Brain microvascular endothelial cell (primary cell): Measurements from ENCODE around the gene MAMDC4.

Experiments used
- DNase-seq: peaks from one replicate; pipeline ENCODE4 v3.0.0-alpha.2; 2020
- H3K27ac ChIP-seq: fragments of 250-450 bp; sonication (Bioruptor Pico); 2 replicates; pipeline ENCODE4 v1.5.1; 2020; ENCODE audit warnings: mild to moderate bottlenecking, moderate library complexity
- H3K27me3 ChIP-seq: fragments of 250-450 bp; sonication (Bioruptor Pico); replicated peaks from 2 replicates; pipeline ENCODE4 v1.5.1; 2020; ENCODE audit warnings: mild to moderate bottlenecking
- H3K36me3 ChIP-seq: fragments of 250-450 bp; sonication (Bioruptor Pico); replicated peaks from 2 replicates; pipeline ENCODE4 v1.5.1; 2020; ENCODE audit warnings: mild to moderate bottlenecking
- H3K4me3 ChIP-seq: 2 replicates; pipeline ENCODE4 v1.5.1; 2011; ENCODE audit warnings: low read depth, mild to moderate bottlenecking, control low read depth, low read length, moderate library complexity
- CTCF ChIP-seq: IDR thresholded peaks from 2 replicates; pipeline ENCODE4 v1.5.1; 2011; ENCODE audit warnings: low read depth, mild to moderate bottlenecking, moderate library complexity, low read length, control low read depth, inconsistent platforms; ENCODE audit errors: missing control alignments
- in situ Hi-C: cut with HindIII; loops from 2 replicates; pipeline ENCODE4 v1.10.0; 2017; ENCODE audit warnings: low sequenced_read_pairs, low pct_ligation_motif_present

Gene MAMDC4

GRCh38 chr9:136806067-136806466, 46.1 kb upstream of the MAMDC4 start:
- no peak for TF ChIP-seq CTCF
- H3K4me3 ChIP-seq = no peak overlapping the region
- no peaks in the 10 kb centered on the region for H3K36me3 ChIP-seq
- H3K27ac ChIP-seq = no peak overlapping the region
- in situ Hi-C loops = loop anchor here (25.0 kb wide), 1 partner anchor 231 kb away; the partner anchor contains the start of genes ABCA2, FUT7 and NPDC1
- DNase-seq = no peak
- H3K27me3 ChIP-seq = no peaks in the 10 kb centered on the region

- no peak for DNase-seq
- no peak for TF ChIP-seq CTCF
- Histone ChIP-seq H3K27ac (no peak overlapping the region), H3K36me3 (no peaks in the 10 kb centered on the region), H3K27me3 (no peaks in the 10 kb centered on the region), H3K4me3 (peak overlapping the region; percentile 81)
- in situ Hi-C loops = loop anchor here (25.0 kb wide), 1 partner anchor 231 kb away; the partner anchor contains the start of genes ABCA2, FUT7 and NPDC1
These were observed 45.4 kb upstream of the MAMDC4 start for GRCh38 chr9:136806631-136807201.

GRCh38 chr9:136807281-136808074, 44.7 kb upstream of the MAMDC4 start, which contains the start of gene RABL6:
TSS of gene RABL6 (plus strand) at chr9:136807948. CDS start at chr9:136808197, 249 bp downstream.
- H3K4me3 ChIP-seq = peak within 1 kb of the TSS; percentile 81
- H3K27me3 ChIP-seq = no peaks in the 10 kb centered on the region
- no peak for TF ChIP-seq CTCF
- peak within 1 kb of the TSS; percentile 11 for H3K27ac ChIP-seq
- peak; percentile 35 for DNase-seq
- in situ Hi-C loops = loop anchor here (25.0 kb wide), 1 partner anchor 230 kb away; the partner anchor contains the start of genes ABCA2, FUT7 and NPDC1
- H3K36me3 ChIP-seq = no peaks in the 10 kb centered on the region

- TF ChIP-seq CTCF = no peak
- Histone ChIP-seq H3K36me3 (no peaks in the 10 kb centered on the region), H3K27me3 (no peaks in the 10 kb centered on the region), H3K4me3 (peak overlapping the region; percentile 81), H3K27ac (peak overlapping the region; percentile 11)
- DNase-seq = no peak
- in situ Hi-C loops = loop anchor here (25.0 kb wide), 1 partner anchor 229 kb away; the partner anchor contains the start of genes ABCA2, FUT7 and NPDC1
These were observed 43.9 kb upstream of the MAMDC4 start for GRCh38 chr9:136808075-136808805.

GRCh38 chr9:136808806-136809158, 43.4 kb upstream of the MAMDC4 start:
- peak overlapping the region; percentile 11 for H3K27ac ChIP-seq
- H3K36me3 ChIP-seq = no peaks in the 10 kb centered on the region
- no peak for TF ChIP-seq CTCF
- DNase-seq = no peak
- in situ Hi-C loops = loop anchor here (25.0 kb wide), 1 partner anchor 229 kb away; the partner anchor contains the start of genes ABCA2, FUT7 and NPDC1
- H3K4me3 ChIP-seq = peak overlapping the region; percentile 81
- no peaks in the 10 kb centered on the region for H3K27me3 ChIP-seq
